SU-DHL-6 (cell line): Measurements from ENCODE around the gene ADH1C.
"Not testable (repeated sequence)": the region's sequence is repeated elsewhere in the genome, so short reads cannot be mapped to it uniquely, and the experiment has no call there.

Source experiments
- EZH2phosphoT487 ChIP-seq: fragments of 200-600 bp; sonication (generic), shearing (Covaris generic); conservative IDR thresholded peaks from 2 replicates; pipeline ENCODE4 v1.6.1; 2018; ENCODE audit warnings: mild to moderate bottlenecking, antibody characterized with exemption, low read length, moderate library complexity, mixed read lengths
- TF ChIP-seq, protein P1 (sequence below): fragments of 200-600 bp; sonication (generic); IDR thresholded peaks from one replicate; pipeline ENCODE4 v1.5.1; 2017; ENCODE audit warnings: antibody characterized with exemption, mild to moderate bottlenecking, low read length, moderate library complexity; ENCODE audit not compliant: insufficient read depth, poor library complexity, severe bottlenecking

DNA sequence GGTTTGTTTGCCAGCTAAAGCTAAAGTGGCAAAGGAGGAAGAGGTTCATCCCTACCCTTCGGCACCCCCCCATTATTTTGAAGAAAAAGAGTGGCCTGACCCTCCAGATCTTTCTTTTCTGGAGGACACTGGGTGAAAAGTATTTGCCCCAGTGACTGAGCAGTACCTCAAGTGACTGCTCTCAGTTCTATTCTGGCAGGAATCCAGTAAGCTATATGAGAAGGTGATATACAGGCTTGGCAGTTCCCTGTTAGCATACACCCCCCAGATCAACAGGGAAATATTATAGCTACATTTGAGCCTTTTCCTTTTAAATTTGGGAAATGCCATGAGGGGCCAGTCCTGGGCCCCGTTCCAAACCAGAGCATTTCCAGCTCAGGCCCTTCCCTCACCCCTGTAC, 15.3 kb upstream of the ADH1C start:
- TF ChIP-seq, protein P1, sequence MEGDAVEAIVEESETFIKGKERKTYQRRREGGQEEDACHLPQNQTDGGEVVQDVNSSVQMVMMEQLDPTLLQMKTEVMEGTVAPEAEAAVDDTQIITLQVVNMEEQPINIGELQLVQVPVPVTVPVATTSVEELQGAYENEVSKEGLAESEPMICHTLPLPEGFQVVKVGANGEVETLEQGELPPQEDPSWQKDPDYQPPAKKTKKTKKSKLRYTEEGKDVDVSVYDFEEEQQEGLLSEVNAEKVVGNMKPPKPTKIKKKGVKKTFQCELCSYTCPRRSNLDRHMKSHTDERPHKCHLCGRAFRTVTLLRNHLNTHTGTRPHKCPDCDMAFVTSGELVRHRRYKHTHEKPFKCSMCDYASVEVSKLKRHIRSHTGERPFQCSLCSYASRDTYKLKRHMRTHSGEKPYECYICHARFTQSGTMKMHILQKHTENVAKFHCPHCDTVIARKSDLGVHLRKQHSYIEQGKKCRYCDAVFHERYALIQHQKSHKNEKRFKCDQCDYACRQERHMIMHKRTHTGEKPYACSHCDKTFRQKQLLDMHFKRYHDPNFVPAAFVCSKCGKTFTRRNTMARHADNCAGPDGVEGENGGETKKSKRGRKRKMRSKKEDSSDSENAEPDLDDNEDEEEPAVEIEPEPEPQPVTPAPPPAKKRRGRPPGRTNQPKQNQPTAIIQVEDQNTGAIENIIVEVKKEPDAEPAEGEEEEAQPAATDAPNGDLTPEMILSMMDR, result not testable (repeated sequence)
- TF ChIP-seq EZH2phosphoT487, result not testable (repeated sequence)
